GM18511 (cell line): ENCODE results near the gene C21orf58.

Experiments used
- ATAC-seq: cut with Tn5 transposase; IDR thresholded peaks from one replicate; pipeline ENCODE4 v1.9.1; 2021; ENCODE audit warnings: mild to moderate bottlenecking, moderate library complexity; ENCODE audit not compliant: unreplicated experiment

C21orf58 gene

DNA sequence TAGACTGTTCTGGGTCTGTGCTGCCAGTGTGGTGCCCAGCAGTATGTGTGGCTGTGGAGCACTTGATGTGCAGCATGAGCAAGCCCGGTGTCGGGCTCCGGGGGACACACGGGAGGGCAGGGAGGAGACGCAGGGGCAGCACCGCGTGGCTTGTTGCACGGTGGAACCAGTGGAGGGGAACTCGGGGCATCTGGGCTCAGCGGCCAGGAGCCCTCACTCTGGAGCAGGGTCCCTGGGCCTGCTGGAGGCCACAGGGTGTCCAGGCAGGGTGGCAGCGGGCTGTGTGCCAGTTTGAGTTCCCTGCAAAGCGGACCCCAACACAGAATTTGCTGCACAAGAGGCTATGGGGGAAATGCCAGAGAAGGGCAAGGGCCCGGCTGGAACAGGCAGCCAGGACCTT is 30.8 kb upstream of the C21orf58 start:
- ATAC-seq, result no peak

DNA sequence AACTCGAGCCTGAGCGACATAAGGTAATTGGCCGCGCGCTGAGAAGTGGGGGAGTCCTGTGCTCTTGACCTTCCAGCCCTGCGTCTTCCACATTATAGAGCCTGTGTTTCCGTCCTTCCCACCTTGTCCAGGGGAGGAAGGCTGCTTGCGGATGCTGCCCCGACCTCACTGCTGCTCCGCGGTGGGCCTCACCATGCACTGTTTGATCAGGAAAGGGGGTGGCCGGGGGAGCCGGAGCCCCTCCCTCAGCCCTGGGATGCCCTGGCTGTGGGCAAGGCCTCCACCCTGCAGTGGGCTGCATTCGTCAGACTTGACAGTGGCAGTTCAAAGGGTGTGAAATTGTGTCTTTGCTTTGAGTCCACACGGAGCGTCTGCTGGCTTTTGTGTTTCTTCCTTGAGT is 30.4 kb upstream of the C21orf58 start:
- no peak for ATAC-seq

DNA sequence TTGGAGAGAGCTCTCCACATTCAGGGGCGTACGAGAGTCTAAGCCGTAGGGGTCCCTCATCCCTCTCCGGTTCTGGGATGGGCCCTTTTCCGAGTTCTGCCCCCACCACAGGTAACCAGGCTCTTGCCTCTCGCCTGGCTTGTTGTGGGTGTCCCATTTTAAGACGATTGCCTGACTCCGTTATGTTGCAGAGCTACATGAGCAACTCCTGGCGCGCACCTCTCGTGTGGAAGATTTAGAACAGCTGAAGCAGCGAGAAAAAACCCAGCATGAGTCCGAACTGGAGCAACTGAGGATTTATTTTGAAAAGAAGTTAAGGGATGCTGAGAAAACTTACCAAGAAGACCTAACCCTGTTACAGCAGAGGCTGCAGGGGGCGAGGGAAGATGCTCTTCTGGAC is 29.2 kb upstream of the C21orf58 start:
- no peak for ATAC-seq

DNA sequence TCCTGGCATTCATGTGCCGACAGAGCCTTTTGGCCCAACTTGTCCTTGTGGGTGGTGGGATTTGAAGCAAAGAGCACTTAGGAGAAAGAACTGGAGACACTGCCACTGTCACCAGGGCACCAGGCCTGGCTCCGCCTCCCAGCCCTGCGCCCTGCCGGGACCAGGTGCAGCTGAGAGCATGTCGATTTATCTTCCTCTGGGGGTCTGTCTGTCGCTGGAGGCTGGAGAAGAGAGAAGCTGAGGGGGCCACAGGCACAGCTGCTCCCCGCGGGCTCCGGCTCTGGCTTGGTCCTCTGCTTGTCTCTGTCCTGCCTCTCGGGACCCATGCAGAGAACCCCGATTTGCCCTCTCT is 28.5 kb upstream of the C21orf58 start:
- ATAC-seq, result no peak

DNA sequence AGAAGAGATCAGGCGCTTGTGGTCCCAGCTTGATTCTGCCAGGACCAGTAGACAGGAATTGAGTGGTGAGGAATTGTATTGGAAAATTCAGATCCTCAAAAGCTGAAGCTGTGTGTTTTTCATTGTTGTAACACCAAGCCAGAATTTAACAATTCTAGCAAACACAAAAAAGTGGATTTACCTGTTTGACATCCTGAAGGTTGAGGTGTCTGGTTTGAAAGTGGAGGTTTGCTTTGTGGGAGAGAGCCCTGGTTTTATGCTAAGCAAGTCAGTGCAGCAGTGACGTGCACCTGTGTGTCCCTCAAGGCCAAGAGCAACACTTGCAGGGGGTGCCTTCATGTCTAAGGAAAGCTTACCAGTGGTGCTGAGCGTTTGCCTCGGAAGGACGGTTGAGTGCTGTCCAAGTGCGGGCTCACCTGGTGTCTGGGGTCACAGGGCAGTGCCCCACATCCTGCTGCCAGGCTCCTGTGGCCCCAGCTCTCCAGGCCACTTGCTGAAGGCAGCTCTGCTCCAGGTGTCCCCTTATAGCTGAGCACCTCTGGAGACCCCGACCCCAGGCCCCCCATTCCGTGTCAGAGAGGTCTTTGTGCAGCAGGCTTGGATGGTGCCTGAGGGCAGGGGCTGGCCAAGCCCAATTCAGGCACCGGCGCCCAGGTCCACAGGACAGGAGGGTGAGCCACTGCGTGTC is 27.9 kb upstream of the C21orf58 start:
- no peak for ATAC-seq

DNA sequence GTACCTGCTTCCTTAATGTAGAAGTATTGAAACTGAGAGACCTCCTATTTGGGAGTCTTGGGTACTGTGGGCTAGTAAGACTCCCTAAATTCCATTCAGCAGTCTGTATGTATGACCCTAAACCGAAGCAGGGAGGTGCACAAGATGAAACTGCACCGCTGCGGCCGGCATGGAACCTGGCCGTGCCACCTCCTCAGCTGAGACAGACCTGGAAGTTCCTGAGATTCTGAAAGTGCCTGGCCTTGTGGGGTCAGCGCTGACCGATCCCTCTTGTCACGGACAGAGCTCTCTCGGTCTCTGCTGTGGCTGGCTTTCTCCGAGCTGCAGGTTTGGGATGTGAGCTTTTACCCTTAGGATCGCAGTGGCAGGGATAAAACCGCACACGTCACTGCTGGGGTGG is 27.3 kb upstream of the C21orf58 start:
- ATAC-seq, result no peak

DNA sequence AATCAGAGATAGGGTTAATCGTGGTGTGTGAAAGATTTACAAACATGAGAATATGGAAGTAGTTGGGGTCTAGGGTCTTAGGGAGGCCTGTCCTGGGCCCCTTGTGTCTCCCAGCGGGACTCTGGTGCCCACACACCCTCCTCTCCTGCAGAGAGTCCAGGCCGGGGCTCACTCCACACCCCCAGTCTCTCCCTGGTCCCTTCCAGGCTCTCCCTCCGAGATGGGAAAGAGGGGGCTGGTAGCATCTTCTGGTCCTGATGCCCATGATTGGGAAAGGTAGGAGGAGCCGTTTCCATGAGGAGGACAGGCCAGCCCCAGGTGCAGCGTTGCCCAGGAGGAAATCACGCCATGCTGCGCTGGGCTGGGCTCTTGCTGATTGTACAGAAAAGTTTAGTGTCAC is 26.9 kb upstream of the C21orf58 start:
- no peak for ATAC-seq

DNA sequence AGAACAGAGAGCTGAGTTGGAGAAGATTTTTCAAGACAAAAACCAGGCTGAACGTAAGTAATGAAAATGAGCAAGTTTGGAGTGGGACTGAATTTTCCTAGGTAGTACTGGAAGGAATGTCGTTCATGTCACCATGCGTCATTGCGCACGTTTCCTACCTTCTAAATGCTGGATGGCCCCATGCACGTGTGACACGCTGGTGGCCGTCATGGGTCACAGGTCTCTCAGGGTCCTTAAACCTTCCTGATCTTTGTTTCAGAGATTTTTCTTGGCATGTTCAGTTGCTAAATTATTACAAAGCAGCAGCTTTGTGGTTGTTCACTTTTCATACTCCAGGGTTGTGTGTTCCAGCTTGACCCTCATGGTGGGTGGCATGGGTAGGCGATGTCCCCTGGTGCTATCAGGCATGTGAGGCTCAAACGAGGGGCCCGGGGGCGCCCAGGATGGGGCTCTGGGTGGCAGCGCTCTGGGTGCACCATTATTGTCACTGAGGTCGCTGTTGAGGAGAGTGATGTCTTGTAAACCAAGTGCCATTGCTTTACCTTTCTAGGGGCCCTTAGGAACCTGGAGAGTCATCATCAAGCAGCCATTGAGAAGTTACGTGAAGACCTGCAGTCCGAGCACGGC is 25.6 kb upstream of the C21orf58 start:
- no peak for ATAC-seq

DNA sequence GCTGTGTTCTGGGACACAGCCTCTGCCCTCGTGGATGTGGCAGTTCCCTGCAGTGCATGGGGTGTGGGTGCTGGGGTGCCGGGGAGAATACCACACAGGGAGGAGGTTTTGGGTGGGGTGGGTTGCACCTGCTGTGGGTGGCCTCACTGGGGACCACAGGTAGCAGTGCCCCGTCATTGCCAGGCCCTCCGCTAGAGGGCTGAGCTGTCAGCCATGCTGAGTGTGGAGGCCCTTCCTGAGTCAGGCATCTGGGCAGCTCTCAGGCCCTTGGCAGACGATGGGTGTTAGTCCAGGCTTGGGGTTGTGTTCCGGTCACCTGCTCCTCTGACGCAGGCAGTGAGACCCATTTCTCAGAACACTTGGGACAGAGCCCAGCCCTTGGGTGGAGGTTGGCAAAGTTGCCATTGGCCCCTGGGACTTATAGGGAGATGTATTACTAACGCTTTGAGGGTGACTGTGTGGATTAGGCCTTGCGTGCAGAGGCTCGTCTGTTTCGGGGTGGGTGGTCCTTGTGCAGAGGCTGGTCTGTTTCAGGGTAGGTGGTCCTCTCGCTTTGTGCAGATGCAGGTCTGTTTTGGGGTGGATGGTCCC is 24.2 kb upstream of the C21orf58 start:
- ATAC-seq, result no peak

DNA sequence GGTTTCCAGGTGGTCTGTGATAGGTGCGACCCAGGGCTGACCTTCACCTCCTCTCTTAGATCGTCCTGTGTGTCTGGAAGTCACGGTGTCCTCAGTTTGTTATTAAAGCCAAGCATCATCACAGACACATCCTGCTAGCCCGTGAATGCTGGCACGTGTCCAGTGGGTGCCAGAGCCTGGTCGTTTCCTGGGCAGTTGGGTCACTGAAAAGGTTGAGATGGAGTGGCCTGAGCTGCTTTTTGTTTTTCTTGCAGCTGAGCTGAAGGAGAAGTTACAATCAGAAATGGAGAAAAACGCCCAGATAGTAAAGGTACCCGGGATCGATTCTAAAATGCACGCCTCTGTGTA is 23.5 kb upstream of the C21orf58 start:
- no peak for ATAC-seq

DNA sequence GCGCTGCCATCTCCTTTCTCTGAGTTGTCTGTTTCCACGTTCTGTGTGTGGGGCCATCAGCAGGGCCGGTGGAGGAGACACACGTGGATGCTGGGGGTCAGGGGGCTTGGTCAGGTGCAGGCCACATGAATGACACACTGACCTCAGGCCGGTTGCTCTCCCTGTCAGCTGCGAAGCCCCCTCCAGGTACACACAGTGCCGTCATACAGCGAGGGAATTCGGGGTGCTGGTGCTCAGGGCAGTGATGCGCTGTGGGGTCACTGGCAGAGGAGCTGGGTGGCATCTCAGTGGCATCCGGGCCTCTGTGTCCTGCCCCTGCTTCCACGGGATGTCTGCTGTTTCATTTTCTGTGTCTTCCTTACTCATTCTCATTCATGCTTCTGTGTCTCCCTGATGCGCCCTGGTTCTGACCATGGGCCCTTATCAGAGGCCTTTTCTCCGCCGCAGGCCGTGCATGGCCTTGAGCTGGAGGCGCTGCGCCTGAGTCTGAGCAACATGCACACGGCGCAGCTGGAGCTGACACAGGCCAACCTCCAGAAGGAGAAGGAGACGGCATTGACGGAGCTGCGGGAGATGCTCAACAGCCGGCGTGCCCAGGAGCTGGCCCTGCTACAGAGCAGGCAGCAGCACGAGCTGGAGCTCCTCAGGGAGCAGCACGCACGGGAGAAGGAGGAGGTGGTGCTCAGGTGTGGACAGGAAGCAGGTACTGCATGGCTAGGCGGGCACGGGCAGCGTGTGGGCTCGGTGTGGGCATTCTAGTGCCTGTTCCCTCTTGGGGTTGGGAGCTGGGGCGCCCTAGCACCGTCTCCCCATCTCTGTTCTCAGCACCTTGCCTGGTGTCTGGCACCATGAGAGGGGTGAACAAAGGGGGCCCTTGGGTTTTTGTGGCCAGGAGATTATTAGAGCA is 22.9 kb upstream of the C21orf58 start:
- ATAC-seq, result no peak

DNA sequence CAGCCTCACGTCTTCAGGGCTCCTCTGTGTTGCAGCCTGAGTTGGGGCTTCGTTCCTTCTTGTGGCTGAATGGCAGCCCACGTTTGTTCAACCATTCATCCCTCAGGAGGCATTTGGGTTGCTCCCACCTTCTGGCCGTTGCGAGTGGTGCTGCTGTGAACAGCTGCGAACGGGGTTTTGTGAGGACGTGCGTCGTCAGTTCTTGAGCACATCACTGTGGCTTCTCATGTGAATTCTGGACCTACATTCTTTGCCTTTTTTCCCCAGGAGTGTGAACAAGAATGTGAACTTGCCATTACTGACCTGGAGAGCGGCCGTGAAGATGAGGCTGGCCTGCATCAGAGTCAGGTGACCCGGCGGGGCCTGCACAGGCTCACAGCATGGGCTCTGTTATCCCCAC is 22.2 kb upstream of the C21orf58 start:
- ATAC-seq, result no peak

DNA sequence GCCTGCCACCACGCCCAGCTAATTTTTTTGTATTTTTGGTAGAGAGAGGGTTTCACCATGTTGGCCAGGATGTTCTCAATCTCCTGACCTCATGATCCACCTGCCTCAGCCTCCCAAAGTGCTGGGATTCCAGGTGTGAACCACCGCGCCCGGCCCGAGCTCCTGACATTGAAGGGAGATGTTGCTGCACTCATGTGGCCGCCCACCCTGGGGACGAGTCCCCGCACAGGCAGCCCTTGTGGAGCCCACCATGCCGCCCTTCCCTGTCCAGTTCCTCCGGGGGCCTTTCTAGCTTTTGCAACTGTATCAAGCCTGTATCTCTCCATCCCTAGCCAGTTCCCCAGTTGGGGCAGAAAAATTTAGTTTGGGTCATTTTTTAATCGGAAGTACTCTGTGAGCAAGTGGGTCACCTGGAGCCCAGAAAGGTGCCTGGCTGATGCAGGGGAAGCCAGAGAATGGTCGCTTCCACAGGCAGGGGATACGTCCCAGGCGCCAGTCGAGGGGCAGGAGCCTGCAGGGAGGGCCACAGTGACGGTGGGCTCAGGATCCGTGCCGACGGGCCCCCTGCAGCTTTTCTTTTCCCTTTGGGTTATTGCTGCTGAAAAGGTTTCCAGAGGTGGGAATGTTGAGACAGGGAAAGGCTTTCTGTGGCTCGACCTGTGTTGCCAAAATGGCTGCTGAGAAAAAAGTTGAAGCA is 20.7 kb upstream of the C21orf58 start:
- no peak for ATAC-seq

DNA sequence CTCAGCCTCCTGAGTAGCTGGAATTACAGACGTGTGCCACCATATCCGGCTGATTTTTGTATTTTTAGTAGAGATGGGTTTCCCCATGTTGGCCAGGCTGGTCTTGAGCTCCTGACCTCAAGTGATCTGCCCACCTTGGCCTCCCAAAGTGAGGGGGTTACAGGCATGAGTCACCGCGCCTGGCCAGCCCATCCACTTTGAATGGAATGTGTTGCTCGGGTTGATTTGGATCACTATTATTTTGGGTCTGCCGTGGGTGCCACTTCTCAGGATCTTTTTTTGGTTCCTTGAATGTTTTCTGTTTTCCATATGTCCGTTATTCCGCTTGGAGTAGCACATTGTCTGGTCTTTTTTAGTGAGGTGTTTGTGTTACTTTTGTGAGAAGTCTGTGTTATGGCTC is 17.3 kb upstream of the C21orf58 start:
- no peak for ATAC-seq

DNA sequence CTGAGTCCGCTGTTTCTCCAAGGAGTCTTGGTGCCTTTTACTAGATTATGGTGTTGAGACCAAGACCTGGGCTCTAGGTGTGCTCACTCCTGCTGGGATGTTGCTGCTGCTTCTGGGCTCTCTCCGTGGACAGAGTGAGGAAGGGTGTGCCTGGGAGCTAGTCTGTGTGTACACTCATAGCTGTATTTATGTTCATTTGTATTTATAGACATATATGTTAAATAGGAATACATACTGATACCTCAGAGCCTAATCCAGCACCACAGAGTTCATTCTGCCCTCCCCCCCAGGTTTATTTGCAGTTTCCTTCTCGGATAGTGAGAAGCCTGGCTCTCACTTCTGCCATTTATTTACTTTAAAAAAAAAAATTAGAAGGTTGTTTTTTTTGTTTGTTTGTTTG is 12.9 kb upstream of the C21orf58 start:
- no peak for ATAC-seq

DNA sequence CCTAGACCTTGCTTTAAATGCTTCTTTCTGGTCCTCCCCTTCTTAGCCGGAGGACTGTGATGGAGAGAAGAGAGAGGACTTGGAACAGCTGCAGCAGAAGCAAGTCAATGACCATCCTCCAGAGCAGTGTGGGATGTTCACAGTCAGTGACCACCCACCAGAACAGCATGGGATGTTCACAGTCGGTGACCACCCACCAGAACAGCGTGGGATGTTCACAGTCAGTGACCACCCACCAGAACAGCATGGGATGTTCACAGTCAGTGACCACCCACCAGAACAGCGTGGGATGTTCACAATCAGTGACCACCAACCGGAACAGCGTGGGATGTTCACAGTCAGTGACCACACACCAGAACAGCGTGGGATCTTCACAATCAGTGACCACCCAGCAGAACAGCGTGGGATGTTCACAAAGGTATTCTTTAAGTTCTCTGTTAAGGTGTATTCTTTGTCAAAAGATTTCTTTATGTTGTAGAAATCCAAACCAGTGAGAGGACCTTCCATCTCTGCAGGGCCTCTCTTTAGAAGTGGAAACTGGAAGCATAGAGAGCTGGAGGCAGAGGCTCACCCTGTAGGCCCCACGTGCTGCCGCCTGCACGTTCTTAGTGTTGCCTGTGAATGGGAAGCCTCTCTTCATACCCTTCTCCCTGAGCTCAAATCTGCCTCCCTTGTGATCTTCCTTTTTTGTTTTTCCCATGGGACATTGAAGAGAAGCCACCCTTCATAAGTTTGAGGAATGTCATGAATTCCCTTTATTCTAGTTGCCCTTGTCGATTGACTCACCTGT is 10.9 kb upstream of the C21orf58 start:
- ATAC-seq, result no peak

DNA sequence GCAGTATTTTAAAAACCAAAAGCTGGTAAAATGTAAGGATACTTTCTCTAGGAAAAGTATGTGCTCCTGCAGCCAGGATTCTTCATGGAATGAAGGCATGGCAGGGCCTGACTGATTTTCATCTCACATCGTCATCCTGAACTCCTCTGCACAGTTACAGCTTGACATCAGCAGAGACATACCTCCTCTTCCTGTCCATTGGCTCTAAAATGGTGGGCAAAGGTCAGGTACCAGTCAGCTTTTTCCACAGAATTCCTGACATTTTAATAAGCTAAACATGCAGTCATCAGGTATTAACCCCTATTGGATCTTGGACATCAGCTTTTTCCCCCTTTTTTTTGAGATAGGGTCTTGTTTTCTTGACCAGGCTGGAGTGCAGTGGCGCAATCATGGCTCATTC is 6.1 kb upstream of the C21orf58 start:
- ATAC-seq, result no peak

DNA sequence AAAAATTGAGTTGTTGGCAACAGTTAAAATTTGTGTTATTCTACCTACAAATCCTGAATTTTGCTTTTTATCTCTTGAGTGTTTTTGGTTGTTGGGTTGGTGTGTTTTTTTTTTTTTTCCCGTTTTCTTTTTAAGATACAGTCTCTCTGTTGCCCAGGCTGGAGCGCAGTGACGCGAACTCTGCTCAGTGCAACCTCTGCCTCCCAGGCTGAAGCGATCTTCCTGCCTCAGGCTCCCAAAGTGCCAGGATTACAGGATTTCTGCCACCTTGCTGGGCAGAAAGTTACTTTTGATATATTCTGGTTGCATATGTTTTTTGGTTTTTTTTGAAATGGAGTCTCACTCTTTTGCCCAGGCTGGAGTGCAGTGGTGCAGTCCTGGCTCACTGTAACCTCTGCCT is 4.5 kb upstream of the C21orf58 start:
- no peak for ATAC-seq

DNA sequence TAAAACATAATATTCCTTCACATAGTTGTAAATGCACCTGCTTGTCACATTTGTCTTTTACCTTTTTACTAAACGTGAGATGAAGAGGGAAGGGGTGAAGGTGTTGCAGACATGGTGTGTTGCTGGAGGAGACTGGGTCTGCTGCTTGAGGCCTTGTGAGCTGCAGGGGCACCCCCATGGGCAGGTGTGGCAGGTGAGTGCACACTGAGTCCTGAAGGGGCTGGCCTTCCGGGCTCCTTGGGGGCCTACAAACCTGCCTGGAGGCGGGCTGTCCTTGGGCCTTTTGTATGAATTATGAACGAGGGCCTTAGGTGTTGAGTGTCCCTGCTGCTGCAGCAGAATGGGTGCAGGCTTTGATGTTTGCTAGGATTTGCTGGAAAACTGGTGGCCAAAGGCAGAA is 4.0 kb upstream of the C21orf58 start:
- ATAC-seq, result no peak

DNA sequence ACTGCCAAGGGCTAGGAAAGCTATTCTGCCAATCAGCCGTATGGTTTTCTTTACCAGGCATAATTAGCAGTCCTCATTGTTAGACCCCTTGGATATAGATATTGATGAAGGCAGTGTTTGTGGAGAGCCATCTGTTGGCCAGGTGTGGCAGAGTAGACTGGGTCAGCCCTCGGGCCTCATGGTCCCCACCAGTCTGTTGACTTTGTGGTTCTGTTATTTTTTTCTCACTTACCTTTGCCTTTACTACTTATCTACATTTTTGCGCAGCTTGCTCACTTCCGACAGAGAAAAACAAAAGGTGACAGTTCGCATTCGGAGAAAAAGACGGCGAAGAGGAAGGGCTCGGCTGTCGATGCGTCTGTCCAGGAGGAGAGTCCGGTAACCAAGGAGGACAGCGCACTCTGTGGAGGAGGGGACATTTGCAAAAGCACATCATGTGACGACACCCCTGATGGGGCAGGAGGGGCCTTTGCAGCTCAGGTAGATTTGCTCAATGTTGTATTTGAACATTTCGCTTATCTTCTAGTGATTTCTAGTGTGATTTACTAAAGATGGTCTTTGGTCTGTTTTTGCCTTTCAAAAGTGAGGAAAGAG is 2.5 kb upstream of the C21orf58 start:
- no peak for ATAC-seq
